ENCODE results near the gene SKIDA1.

SKIDA1 gene

DNA sequence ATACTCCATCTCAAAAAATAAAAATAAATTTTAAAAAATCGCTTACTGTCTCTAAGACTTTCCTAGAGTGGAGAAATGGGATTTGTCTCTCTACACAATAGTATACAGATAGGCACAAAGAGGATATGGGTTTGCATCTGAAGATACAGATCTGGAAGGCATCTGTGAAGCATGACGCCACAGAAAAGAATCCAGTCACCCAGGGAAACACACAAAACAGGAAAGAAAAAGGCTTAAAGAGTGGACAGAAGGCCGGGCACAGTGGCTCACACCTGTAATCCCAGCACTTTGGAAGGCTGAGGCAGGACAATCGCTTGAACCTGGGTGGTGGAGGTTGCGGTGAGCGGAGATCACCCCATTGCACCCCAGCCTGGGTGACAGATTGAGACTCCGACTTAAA lies 61.3 kb downstream of the SKIDA1 start:
- Histone ChIP-seq H3K9me3 (ENCODE audit: control insufficient read depth, insufficient read depth, low read length) (no peaks in the 10 kb centered on the region), H3F3A (ENCODE audit: control insufficient read depth, insufficient read depth) (no peaks in the 10 kb centered on the region), H3K9me2 (replicated peaks; ENCODE audit: control insufficient read depth, low read length) (no peaks in the 10 kb centered on the region), H3K27me3 (ENCODE audit: control insufficient read depth, low read length) (no peaks in the 10 kb centered on the region), H3K4me1 (ENCODE audit: control insufficient read depth, low read length) (no peaks in the 10 kb centered on the region), H3K4me3 (ENCODE audit: low read length) (no peak overlapping the region), H3K4me2 (ENCODE audit: low read length) (no peak overlapping the region), H3K36me3 (ENCODE audit: control insufficient read depth, low read length) (no peaks in the 10 kb centered on the region), H3K79me2 (ENCODE audit: control insufficient read depth, low read length) (no peaks in the 10 kb centered on the region), H3K27ac (ENCODE audit: low read depth, low read length) (no peak overlapping the region), H4K20me1 (ENCODE audit: control insufficient read depth, insufficient read depth, low read depth, low read length) (no peaks in the 10 kb centered on the region)
- TF ChIP-seq, protein P1, sequence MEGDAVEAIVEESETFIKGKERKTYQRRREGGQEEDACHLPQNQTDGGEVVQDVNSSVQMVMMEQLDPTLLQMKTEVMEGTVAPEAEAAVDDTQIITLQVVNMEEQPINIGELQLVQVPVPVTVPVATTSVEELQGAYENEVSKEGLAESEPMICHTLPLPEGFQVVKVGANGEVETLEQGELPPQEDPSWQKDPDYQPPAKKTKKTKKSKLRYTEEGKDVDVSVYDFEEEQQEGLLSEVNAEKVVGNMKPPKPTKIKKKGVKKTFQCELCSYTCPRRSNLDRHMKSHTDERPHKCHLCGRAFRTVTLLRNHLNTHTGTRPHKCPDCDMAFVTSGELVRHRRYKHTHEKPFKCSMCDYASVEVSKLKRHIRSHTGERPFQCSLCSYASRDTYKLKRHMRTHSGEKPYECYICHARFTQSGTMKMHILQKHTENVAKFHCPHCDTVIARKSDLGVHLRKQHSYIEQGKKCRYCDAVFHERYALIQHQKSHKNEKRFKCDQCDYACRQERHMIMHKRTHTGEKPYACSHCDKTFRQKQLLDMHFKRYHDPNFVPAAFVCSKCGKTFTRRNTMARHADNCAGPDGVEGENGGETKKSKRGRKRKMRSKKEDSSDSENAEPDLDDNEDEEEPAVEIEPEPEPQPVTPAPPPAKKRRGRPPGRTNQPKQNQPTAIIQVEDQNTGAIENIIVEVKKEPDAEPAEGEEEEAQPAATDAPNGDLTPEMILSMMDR (IDR thresholded peaks at IDR 0.05; ENCODE audit: low read depth, low read length, poor library complexity, severe bottlenecking) = no peak
- TF ChIP-seq EZH2phosphoT487 (IDR thresholded peaks at IDR 0.05; ENCODE audit: borderline replicate concordance, low read length) = no peak
